Occipital lobe (tissue), 2 donors: ENCODE measurements around the gene SPRY1. TPM values are rescaled to one million over a fixed set of nuclear protein-coding genes. Genes with fewer than 3 reads are reported as not detected.

ENCODE experiments used
- DNase-seq: peaks from one replicate; lab custom pipeline; 2025; lab: John Stamatoyannopoulos, UW
- total RNA-seq: library from RNA; depleted of rRNA; stranded (reverse); fragments of >200 nt; gene quantifications from one replicate; pipeline ENCODE4 v1.2.3, GENCODE V29; 2014

SPRY1 gene
- total RNA-seq, 1 donor from 2014 or later = 12.9 TPM

- no peak for DNase-seq
Observed at GRCh38 chr4:123438031-123438430, 41.4 kb downstream of the SPRY1 start.

GRCh38 chr4:123443401-123444289 is 47.0 kb downstream of the SPRY1 start:
- DNase-seq = no peak

DNA sequence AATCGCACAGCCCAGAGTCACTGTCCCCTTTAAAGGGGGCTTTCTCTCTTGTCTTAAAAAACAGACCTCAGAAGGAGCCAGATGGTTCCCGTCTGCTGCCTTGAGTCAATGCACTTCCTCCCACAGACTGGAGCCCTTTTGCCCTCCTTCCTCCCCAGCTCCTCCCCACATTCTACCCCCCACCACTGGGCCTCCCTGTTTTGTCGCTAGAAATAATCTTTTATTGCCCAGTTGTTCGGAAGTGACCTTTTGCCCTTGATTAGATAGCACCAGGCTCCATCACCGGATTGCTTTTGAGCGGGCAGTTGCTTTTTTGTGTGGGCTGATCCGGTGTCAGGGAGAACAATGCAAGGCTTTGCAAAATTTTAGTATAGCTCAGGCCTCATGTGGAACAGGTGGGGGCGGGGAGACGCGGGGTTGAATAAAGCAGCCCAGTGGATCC is 47.7 kb downstream of the SPRY1 start:
- DNase-seq = no peak

GRCh38 chr4:123446865-123447474 is 50.4 kb downstream of the SPRY1 start:
- no peak for DNase-seq

- DNase-seq = no peak
Observed at GRCh38 chr4:123449362-123449761, 52.8 kb downstream of the SPRY1 start.

- no peak for DNase-seq
Observed at GRCh38 chr4:123449780-123450179, 53.2 kb downstream of the SPRY1 start.

GRCh38 chr4:123450393-123450792 is 53.8 kb downstream of the SPRY1 start:
- no peak for DNase-seq

DNA sequence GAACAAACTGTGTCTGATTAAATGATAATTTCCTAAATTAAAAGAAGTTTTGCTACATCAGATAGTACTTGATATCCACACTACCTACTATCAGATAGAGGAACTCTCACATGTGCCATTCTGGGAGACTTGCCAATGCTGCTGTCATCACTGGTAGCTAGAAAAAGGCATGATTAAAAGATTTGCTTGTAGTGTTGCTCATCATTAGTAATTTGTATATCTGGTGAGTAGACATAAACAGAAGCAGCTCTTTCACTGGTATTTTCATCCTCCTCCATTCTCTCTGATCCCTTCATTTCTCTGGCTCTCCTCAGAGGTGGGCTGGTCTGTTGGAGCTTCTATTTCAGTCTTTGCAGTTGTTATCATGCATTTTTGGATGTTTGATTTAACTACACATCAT is 56.0 kb downstream of the SPRY1 start:
- DNase-seq = peak; percentile 20

- DNase-seq = no peak
Observed at GRCh38 chr4:123453061-123453680, 56.6 kb downstream of the SPRY1 start.
